ENCODE data around the gene SSC5D. TPM values are rescaled to one million over a fixed set of nuclear protein-coding genes. Genes with fewer than 3 reads are reported as not detected.

Gene SSC5D
- total RNA-seq, 1 experiment from 2014 or later = 1.5 TPM

DNA sequence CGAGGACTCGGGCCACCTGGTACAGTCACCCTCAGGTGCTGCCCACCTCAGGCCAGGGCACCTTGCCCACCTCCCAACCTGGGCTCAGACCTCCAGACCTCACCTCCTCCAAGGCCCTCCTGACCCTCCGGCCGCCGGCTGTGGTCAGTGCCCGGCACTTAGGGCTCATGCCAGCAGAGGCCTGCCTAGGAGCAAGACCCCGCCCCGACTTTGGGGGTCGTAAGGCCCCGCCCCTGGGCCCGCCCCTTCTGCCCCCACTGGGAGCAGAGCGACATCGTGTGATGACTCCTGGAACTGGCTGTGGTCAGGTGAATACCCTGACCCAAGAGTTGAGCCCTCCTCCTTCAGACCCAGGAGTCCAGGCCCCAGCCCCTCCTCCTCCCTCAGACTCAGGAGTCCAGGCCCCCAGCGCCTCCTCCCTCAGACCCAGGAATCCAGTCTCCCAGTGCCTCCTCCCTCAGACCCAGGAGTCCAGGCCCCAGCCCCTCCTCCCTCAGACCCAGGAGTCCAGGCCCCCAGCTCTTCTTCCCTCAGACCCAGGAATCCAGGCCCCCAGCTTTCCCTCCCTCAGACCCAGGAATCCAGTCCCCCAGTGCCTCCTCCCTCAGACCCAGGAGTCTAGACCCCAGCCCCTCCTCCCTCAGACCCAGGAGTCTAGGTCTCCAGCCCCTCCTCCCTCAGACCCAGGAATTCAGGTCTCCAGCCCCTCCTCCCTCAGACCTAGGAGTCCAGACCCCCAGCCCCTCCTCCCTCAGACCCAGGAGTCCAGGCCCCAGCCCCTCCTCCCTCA lies 48.9 kb downstream of the SSC5D start, which contains the start of gene SBK2:
TSS of gene SBK2 (minus strand) at position 183 of the 790 bp plus-strand sequence. CDS start 839 bp downstream, outside the sequence.
- RAD21 ChIA-PET (ENCODE audit: low non-redundant PET in 1 of 2, low total read pairs in 2 of 2, uncharacterized antibody in 2 of 2, unreplicated experiment in 2 of 2) = no interaction called here
- CTCF ChIA-PET = no interaction called here
- no peak within 1 kb of the TSS for H3K27ac ChIP-seq (ENCODE audit: low read depth, low read length)
- no peaks in the 10 kb centered on the region for H3K36me3 ChIP-seq (ENCODE audit: control insufficient read depth in 1 of 2, insufficient read depth in 2 of 2, low read length in 2 of 2)
- H3K9me2 ChIP-seq (ENCODE audit: insufficient read depth) = no peaks in the 10 kb centered on the region
- no peaks in the 10 kb centered on the region for H3K27me3 ChIP-seq (ENCODE audit: insufficient read depth, low read length)
- no peaks in the 10 kb centered on the region for H3K79me2 ChIP-seq (ENCODE audit: insufficient read depth, low read length)
- ATAC-seq = peak; percentile 73
- H3K9me3 ChIP-seq (ENCODE audit: control insufficient read depth in 1 of 2, insufficient read depth in 1 of 2, low read depth in 1 of 2, low read length in 2 of 2) = no peaks in the 10 kb centered on the region
- POLR2A ChIA-PET = no interaction called here
- H4K20me1 ChIP-seq (ENCODE audit: insufficient read depth) = no peaks in the 10 kb centered on the region
- H3K9ac ChIP-seq (ENCODE audit: low read length) = no peak within 1 kb of the TSS
- TF ChIP-seq, protein P1, sequence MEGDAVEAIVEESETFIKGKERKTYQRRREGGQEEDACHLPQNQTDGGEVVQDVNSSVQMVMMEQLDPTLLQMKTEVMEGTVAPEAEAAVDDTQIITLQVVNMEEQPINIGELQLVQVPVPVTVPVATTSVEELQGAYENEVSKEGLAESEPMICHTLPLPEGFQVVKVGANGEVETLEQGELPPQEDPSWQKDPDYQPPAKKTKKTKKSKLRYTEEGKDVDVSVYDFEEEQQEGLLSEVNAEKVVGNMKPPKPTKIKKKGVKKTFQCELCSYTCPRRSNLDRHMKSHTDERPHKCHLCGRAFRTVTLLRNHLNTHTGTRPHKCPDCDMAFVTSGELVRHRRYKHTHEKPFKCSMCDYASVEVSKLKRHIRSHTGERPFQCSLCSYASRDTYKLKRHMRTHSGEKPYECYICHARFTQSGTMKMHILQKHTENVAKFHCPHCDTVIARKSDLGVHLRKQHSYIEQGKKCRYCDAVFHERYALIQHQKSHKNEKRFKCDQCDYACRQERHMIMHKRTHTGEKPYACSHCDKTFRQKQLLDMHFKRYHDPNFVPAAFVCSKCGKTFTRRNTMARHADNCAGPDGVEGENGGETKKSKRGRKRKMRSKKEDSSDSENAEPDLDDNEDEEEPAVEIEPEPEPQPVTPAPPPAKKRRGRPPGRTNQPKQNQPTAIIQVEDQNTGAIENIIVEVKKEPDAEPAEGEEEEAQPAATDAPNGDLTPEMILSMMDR (IDR thresholded peaks at IDR 0.05 in 2 of 3, conservative IDR thresholded peaks at IDR 0.05 in 1 of 3; ENCODE audit: borderline replicate concordance in 1 of 3, insufficient read depth in 1 of 3, low read depth in 2 of 3, low read length in 2 of 3) = peak in 2 of 3 experiments; percentile 21 to 25; a peak in 2 of 6 replicates
- no peak for TF ChIP-seq TCF7L2 (IDR thresholded peaks at IDR 0.05; ENCODE audit: borderline replicate concordance, extremely low read depth, insufficient read depth, insufficient read length)
- H3K4me2 ChIP-seq (ENCODE audit: low read length) = no peak within 1 kb of the TSS
- intact Hi-C loops (cut with micrococcal nuclease) = no loop called here
- BruUV-seq (replicated peaks) = no TSS peak
- no peak within 1 kb of the TSS for H2AFZ ChIP-seq (ENCODE audit: low read depth, low read length, poor library complexity, severe bottlenecking)
- DNase-seq (ENCODE audit: low read depth, low spot score) = no peak
- no peak within 1 kb of the TSS for H3K4me3 ChIP-seq (replicated peaks in 1 of 2; ENCODE audit: low read depth in 1 of 2, low read length in 2 of 2)
- H3K4me1 ChIP-seq (ENCODE audit: control insufficient read depth in 1 of 2, insufficient read depth in 2 of 2, low read length in 2 of 2) = no peaks in the 10 kb centered on the region; a peak in 1 of 4 replicates

DNA sequence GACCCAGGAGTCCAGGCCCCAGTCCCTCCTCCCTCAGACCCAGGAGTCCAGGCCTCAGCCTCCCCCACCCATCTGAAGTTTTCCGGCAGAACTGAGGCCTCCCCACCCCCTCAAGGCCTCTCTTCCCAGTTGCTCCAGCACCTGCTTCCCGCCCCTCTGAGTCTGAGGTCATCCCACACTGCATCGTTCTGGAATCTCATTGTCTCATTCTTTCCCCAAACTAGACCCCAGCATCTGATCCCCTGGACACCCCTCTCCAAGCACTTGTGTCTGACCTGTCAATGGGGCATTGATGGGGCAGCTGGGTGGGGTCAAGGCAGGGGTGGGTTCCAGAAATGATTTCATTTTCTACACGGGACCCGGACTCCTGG lies 49.5 kb downstream of the SSC5D start:
- RAD21 ChIA-PET (ENCODE audit: low non-redundant PET in 1 of 2, low total read pairs in 2 of 2, uncharacterized antibody in 2 of 2, unreplicated experiment in 2 of 2) = no interaction called here
- H3K9me2 ChIP-seq (ENCODE audit: insufficient read depth) = no peaks in the 10 kb centered on the region
- no peak overlapping the region for H3K9ac ChIP-seq (ENCODE audit: low read length)
- H3K36me3 ChIP-seq (ENCODE audit: control insufficient read depth in 1 of 2, insufficient read depth in 2 of 2, low read length in 2 of 2) = no peaks in the 10 kb centered on the region
- no peak overlapping the region for H2AFZ ChIP-seq (ENCODE audit: low read depth, low read length, poor library complexity, severe bottlenecking)
- no peak overlapping the region for H3K4me2 ChIP-seq (ENCODE audit: low read length)
- H3K79me2 ChIP-seq (ENCODE audit: insufficient read depth, low read length) = no peaks in the 10 kb centered on the region
- H3K4me3 ChIP-seq (replicated peaks in 1 of 2; ENCODE audit: low read depth in 1 of 2, low read length in 2 of 2) = no peak overlapping the region
- DNase-seq (ENCODE audit: low read depth, low spot score) (no peak), ATAC-seq (no peak)
- no peaks in the 10 kb centered on the region; a peak in 1 of 4 replicates for H3K4me1 ChIP-seq (ENCODE audit: control insufficient read depth in 1 of 2, insufficient read depth in 2 of 2, low read length in 2 of 2)
- POLR2A ChIA-PET = no interaction called here
- CTCF ChIA-PET = no interaction called here
- TF ChIP-seq POLR2AphosphoS5 (IDR thresholded peaks at IDR 0.05; ENCODE audit: low read depth, low read length) (no peak), EZH2 (IDR thresholded peaks at IDR 0.05) (no peak)
- TF ChIP-seq, protein P2, sequence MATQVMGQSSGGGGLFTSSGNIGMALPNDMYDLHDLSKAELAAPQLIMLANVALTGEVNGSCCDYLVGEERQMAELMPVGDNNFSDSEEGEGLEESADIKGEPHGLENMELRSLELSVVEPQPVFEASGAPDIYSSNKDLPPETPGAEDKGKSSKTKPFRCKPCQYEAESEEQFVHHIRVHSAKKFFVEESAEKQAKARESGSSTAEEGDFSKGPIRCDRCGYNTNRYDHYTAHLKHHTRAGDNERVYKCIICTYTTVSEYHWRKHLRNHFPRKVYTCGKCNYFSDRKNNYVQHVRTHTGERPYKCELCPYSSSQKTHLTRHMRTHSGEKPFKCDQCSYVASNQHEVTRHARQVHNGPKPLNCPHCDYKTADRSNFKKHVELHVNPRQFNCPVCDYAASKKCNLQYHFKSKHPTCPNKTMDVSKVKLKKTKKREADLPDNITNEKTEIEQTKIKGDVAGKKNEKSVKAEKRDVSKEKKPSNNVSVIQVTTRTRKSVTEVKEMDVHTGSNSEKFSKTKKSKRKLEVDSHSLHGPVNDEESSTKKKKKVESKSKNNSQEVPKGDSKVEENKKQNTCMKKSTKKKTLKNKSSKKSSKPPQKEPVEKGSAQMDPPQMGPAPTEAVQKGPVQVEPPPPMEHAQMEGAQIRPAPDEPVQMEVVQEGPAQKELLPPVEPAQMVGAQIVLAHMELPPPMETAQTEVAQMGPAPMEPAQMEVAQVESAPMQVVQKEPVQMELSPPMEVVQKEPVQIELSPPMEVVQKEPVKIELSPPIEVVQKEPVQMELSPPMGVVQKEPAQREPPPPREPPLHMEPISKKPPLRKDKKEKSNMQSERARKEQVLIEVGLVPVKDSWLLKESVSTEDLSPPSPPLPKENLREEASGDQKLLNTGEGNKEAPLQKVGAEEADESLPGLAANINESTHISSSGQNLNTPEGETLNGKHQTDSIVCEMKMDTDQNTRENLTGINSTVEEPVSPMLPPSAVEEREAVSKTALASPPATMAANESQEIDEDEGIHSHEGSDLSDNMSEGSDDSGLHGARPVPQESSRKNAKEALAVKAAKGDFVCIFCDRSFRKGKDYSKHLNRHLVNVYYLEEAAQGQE (IDR thresholded peaks at IDR 0.05; ENCODE audit: low read depth) = no peak
- TF ChIP-seq, protein P3, sequence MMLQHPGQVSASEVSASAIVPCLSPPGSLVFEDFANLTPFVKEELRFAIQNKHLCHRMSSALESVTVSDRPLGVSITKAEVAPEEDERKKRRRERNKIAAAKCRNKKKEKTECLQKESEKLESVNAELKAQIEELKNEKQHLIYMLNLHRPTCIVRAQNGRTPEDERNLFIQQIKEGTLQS (IDR thresholded peaks at IDR 0.05) = no peak
- no peaks in the 10 kb centered on the region for H3K9me3 ChIP-seq (ENCODE audit: control insufficient read depth in 1 of 2, insufficient read depth in 1 of 2, low read depth in 1 of 2, low read length in 2 of 2)
- H3K27me3 ChIP-seq (ENCODE audit: insufficient read depth, low read length) = no peaks in the 10 kb centered on the region
- no TSS peak for BruUV-seq (replicated peaks)
- no peak overlapping the region for H3K27ac ChIP-seq (ENCODE audit: low read depth, low read length)
- intact Hi-C loops (cut with micrococcal nuclease) = no loop called here
- no peaks in the 10 kb centered on the region for H4K20me1 ChIP-seq (ENCODE audit: insufficient read depth)
